Measurements from ENCODE around the gene JAZF1.

Gene JAZF1

DNA sequence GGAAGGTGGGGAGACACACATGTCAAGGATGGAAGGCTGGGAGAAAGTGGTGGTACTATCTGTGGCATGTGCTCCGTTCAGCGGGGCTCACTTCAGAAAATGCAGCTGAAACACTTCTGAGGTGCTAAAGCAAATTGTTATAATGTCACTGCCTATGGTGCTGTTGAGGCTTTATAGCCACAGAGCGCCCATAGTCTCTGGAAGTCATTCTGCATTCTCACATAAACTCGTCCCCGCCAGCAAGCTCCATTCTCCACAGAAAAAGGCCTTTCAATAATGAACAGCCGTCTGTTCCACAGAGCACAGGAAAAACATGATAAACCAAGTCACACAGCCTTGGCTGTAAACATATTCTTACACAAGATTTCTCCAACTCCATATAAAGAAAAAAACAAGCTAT is 308.7 kb downstream of the JAZF1 start:
- TF ChIP-seq, protein P1, sequence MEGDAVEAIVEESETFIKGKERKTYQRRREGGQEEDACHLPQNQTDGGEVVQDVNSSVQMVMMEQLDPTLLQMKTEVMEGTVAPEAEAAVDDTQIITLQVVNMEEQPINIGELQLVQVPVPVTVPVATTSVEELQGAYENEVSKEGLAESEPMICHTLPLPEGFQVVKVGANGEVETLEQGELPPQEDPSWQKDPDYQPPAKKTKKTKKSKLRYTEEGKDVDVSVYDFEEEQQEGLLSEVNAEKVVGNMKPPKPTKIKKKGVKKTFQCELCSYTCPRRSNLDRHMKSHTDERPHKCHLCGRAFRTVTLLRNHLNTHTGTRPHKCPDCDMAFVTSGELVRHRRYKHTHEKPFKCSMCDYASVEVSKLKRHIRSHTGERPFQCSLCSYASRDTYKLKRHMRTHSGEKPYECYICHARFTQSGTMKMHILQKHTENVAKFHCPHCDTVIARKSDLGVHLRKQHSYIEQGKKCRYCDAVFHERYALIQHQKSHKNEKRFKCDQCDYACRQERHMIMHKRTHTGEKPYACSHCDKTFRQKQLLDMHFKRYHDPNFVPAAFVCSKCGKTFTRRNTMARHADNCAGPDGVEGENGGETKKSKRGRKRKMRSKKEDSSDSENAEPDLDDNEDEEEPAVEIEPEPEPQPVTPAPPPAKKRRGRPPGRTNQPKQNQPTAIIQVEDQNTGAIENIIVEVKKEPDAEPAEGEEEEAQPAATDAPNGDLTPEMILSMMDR (IDR thresholded peaks at IDR 0.05; ENCODE audit: control insufficient read depth, extremely low read depth, insufficient read depth): no peak
- no peak overlapping the region for H3K4me3 ChIP-seq (ENCODE audit: low read depth, low read length)
- DNase-seq (ENCODE audit: low read depth): no peak

DNA sequence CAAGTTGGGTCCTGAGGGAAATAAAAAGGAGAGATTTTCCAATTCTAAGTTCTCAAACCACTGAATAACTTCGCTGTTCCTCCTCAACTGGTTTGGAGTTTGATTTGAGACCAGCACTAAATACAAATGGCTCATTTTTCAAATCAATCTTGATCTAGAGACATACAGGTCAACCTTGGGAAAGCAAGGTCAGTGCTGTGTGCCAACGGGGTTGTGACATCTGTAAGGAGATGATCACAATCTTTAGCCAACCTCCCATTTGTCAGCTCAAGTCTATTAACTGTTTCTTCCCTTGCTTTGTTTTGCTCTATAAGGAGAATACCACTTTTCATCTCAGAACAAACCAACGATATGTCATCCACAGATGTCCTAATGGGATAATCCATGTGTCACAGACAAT is 309.5 kb downstream of the JAZF1 start:
- no peak for DNase-seq (ENCODE audit: low read depth)
- no peak overlapping the region for H3K4me3 ChIP-seq (ENCODE audit: low read depth, low read length)
- TF ChIP-seq, protein P1 (IDR thresholded peaks at IDR 0.05; ENCODE audit: control insufficient read depth, extremely low read depth, insufficient read depth): no peak

DNA sequence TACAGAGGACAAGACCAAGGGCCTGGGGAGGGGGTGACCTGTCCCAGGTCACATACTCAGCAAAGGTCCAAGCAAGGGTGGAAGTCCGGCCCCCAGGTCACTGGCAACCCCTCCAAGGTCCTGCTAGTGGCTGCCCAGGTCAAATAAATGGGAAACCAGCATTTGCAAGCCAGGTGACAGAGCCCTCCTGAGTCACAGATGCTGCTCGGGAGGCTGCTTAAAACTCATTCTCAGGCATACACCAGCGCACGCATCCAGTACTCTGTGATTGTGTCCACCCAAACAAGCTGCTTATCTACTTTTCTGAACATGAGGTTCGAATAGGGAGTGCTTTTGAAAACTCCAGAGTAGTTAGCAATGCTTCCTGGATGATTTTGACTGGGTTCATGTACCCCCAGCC is 310.0 kb downstream of the JAZF1 start:
- no peak for DNase-seq (ENCODE audit: low read depth)
- TF ChIP-seq, protein P1 (IDR thresholded peaks at IDR 0.05; ENCODE audit: control insufficient read depth, extremely low read depth, insufficient read depth): no peak
- no peak overlapping the region for H3K4me3 ChIP-seq (ENCODE audit: low read depth, low read length)

DNA sequence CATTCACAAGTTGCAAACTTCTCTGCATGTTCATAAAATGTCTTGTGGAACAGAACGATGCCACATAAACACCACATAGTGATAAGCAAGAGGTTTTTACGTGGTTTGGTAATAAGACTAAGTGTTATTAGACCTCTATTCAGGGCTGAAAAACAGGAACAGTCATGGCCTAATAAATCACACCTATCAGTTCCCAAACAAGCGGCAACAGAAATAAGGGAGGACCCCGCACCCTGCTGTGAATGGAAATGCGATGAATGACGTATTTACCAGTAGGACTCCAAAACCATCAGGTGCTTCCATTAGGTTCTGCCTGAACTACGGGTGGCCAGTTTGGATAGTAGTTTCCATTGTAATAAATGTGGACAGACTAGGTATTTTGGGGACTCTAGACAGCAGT is 311.5 kb downstream of the JAZF1 start:
- TF ChIP-seq, protein P1 (IDR thresholded peaks at IDR 0.05; ENCODE audit: control insufficient read depth, extremely low read depth, insufficient read depth): no peak

DNA sequence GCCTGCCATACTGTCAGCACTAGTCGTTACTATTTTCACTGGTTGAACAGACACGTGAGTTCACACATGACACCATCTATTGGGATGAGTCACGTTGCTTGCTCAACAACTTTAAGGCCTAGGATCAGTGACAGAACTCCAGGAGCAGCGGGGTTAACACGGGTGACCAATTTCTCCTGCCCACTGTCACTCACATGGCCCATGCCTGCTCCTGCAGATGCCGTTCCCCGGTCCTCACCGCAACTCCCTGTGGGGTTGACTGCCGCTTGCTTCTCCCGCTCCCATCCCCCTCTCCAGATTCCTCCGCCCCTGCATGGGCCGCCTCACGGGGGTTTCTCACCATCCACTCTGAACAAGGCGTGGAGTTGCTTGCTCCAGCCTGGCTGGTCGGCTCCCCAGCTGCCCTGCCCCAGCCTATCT is 312.5 kb downstream of the JAZF1 start:
- TF ChIP-seq, protein P1 (IDR thresholded peaks at IDR 0.05; ENCODE audit: control insufficient read depth, extremely low read depth, insufficient read depth): no peak
- no peak overlapping the region for H3K4me3 ChIP-seq (ENCODE audit: low read depth, low read length)
- no peak for DNase-seq (ENCODE audit: low read depth)

More for the DNA sequence above, 311.5 kb downstream of the JAZF1 start:
- H3K4me3 ChIP-seq (ENCODE audit: low read depth, low read length): no peak overlapping the region
- DNase-seq (ENCODE audit: low read depth): no peak

DNA sequence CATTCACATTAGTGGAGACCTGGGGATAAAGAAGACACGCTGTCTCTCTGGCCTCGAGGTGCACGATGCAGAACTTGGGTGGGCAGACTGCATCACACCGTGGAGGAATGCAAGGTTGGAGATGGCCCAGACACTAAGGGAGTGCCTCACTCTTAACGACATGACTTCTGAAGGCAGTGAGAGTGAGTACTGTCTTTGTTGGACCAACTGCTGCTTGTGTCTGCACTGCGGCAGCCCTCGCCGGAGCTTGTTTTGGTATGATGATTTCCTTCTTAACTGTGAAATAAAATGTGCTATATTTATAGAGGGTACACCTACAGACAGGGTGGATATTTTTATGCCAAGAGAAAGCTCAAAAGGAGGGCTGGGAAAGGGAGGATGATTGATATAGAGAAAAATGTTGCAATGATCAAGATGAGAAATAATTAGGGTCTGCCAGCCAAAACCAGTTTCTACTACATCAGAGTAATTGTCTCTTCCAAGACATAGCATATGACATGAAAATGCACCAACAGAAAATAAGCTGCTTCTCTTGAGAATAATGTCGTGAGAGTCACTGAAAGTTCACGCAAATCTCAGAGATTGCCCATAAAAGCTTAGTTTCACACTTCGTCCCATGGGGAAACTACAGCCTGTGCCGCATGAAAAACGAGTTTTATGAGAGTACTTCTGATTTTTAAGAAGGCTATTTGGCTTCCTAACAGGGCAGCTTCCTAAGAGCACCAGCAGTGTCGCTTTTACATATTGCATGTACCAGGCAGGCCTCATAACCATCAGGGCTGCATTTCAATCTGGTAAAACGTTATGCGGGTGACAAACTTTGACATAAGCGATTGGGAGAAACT is 313.5 kb downstream of the JAZF1 start:
- TF ChIP-seq, protein P1 (IDR thresholded peaks at IDR 0.05; ENCODE audit: control insufficient read depth, extremely low read depth, insufficient read depth): no peak
- DNase-seq (ENCODE audit: low read depth): no peak
- no peak overlapping the region for H3K4me3 ChIP-seq (ENCODE audit: low read depth, low read length)

DNA sequence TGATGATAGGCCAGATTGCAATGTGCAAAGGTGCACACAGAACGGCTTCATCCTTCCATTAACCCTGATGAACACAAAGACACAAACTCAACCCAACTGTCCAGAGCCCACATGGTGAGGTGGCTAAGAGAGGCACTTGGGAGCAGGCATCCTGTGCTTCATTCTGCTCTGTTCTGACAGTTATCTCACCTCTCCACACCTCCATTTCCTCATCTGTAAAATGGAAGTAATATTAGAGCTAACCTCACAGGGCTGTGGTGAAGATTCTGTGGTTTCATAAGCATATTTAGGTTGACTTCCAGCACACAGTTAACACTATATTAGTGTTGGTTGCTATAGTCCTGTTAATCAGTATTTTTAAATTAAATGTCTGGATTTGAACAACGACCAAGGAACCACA is 314.3 kb downstream of the JAZF1 start:
- TF ChIP-seq, protein P1 (IDR thresholded peaks at IDR 0.05; ENCODE audit: control insufficient read depth, extremely low read depth, insufficient read depth): no peak
- H3K4me3 ChIP-seq (ENCODE audit: low read depth, low read length): no peak overlapping the region
- no peak for DNase-seq (ENCODE audit: low read depth)

All from LNCaP clone FGC (cell line).